ENCODE results near the gene MCC.

Gene MCC

GRCh38 chr5:113195771-113196170, 292.5 kb downstream of the MCC start:
- TF ChIP-seq ZFP3 (CRISPR knock-in tag; IDR thresholded peaks at IDR 0.05) = no peak
- no peak for TF ChIP-seq CSDC2 (CRISPR knock-in tag; IDR thresholded peaks at IDR 0.05)
- no peak for TF ChIP-seq ZFP30 (CRISPR knock-in tag; IDR thresholded peaks at IDR 0.05)
- TF ChIP-seq GLIS3 (CRISPR knock-in tag; IDR thresholded peaks at IDR 0.05) = no peak
- no peak for TF ChIP-seq OSR1 (CRISPR knock-in tag; IDR thresholded peaks at IDR 0.05)
- TF ChIP-seq PATZ1 (CRISPR knock-in tag; IDR thresholded peaks at IDR 0.05; ENCODE audit: borderline replicate concordance) = no peak
- TF ChIP-seq TCF4 (CRISPR knock-in tag; IDR thresholded peaks at IDR 0.05; ENCODE audit: borderline replicate concordance) = no peak
- TF ChIP-seq ARNTL (CRISPR knock-in tag; IDR thresholded peaks at IDR 0.05; ENCODE audit: borderline replicate concordance, low read depth) = no peak
- no peak for TF ChIP-seq CREB5 (CRISPR knock-in tag; IDR thresholded peaks at IDR 0.05; ENCODE audit: low read depth)
- no peak for TF ChIP-seq TSHZ2 (CRISPR knock-in tag; IDR thresholded peaks at IDR 0.05)
- TF ChIP-seq PPARA (CRISPR knock-in tag; IDR thresholded peaks at IDR 0.05; ENCODE audit: borderline replicate concordance) = no peak
- TF ChIP-seq BACH2 (CRISPR knock-in tag; IDR thresholded peaks at IDR 0.05; ENCODE audit: borderline replicate concordance) = no peak
- no peak for TF ChIP-seq ISL1 (CRISPR knock-in tag; IDR thresholded peaks at IDR 0.05)
- no peak for TF ChIP-seq ZC3H10 (CRISPR knock-in tag; IDR thresholded peaks at IDR 0.05)
- no peak for TF ChIP-seq ZNF565 (CRISPR knock-in tag; conservative IDR thresholded peaks at IDR 0.05; ENCODE audit: low read depth)
- no peak for TF ChIP-seq ESRRG (CRISPR knock-in tag; IDR thresholded peaks at IDR 0.05)
- no peak for TF ChIP-seq SNAI2 (CRISPR knock-in tag; IDR thresholded peaks at IDR 0.05)
- ATAC-seq = no peak

GRCh38 chr5:113195251-113195650, 293.0 kb downstream of the MCC start:
- no peak; the same call in 2 of the 3 replicates for ATAC-seq
- no peak for TF ChIP-seq ZFP30 (CRISPR knock-in tag; IDR thresholded peaks at IDR 0.05)
- TF ChIP-seq ISL1 (CRISPR knock-in tag; IDR thresholded peaks at IDR 0.05) = no peak
- TF ChIP-seq ZC3H10 (CRISPR knock-in tag; IDR thresholded peaks at IDR 0.05) = no peak
- TF ChIP-seq CSDC2 (CRISPR knock-in tag; IDR thresholded peaks at IDR 0.05) = no peak
- no peak for TF ChIP-seq GLIS3 (CRISPR knock-in tag; IDR thresholded peaks at IDR 0.05)
- peak; percentile 64; the same call in 1 of the 2 replicates for TF ChIP-seq TSHZ2 (CRISPR knock-in tag; IDR thresholded peaks at IDR 0.05)
- TF ChIP-seq PATZ1 (CRISPR knock-in tag; IDR thresholded peaks at IDR 0.05; ENCODE audit: borderline replicate concordance) = no peak
- TF ChIP-seq ZFP3 (CRISPR knock-in tag; IDR thresholded peaks at IDR 0.05) = no peak

GRCh38 chr5:113194591-113194990, 293.7 kb downstream of the MCC start:
- no peak for ATAC-seq
- TF ChIP-seq BACH2 (CRISPR knock-in tag; IDR thresholded peaks at IDR 0.05; ENCODE audit: borderline replicate concordance) = no peak
- TF ChIP-seq PATZ1 (CRISPR knock-in tag; IDR thresholded peaks at IDR 0.05; ENCODE audit: borderline replicate concordance) = no peak
- TF ChIP-seq CSDC2 (CRISPR knock-in tag; IDR thresholded peaks at IDR 0.05) = no peak
- no peak for TF ChIP-seq CSRNP3 (CRISPR knock-in tag; IDR thresholded peaks at IDR 0.05)
- TF ChIP-seq ZFP30 (CRISPR knock-in tag; IDR thresholded peaks at IDR 0.05) = no peak
- no peak for TF ChIP-seq SNAI2 (CRISPR knock-in tag; IDR thresholded peaks at IDR 0.05)
- no peak for TF ChIP-seq ZC3H10 (CRISPR knock-in tag; IDR thresholded peaks at IDR 0.05)
- TF ChIP-seq CREB5 (CRISPR knock-in tag; IDR thresholded peaks at IDR 0.05; ENCODE audit: low read depth) = no peak
